ENCODE measurements around the gene CIITA. TPM values are rescaled to one million over a fixed set of nuclear protein-coding genes. Genes with fewer than 3 reads are reported as not detected.

CIITA gene
- polyA plus RNA-seq, 1 donor (not counting 4 experiments of a cell fraction or from before 2014, with no cell fraction given), result 0.05 TPM

- no peak for TF ChIP-seq CTCF (optimal IDR thresholded peaks at IDR 0.05 in 1 of 3, IDR thresholded peaks at IDR 0.05 in 1 of 3, conservative IDR thresholded peaks at IDR 0.05 in 1 of 3; ENCODE audit: extremely low read depth in 1 of 3, insufficient read depth in 2 of 3, low read length in 3 of 3)
- no peak for TF ChIP-seq EZH2 (IDR thresholded peaks at IDR 0.05; ENCODE audit: low read length)
- peaks cover 5% of the 10 kb centered on the region for H3K9me1 ChIP-seq (ENCODE audit: control insufficient read depth, extremely low read depth, insufficient read depth, low read length)
- no peak overlapping the region for H2AFZ ChIP-seq (ENCODE audit: control insufficient read depth, low read length)
- H3K27ac ChIP-seq (ENCODE audit: control insufficient read depth, insufficient read depth, low read length), result no peak overlapping the region
- H3K27me3 ChIP-seq (ENCODE audit: control insufficient read depth, extremely low read depth, insufficient read depth, low read length), result no peaks in the 10 kb centered on the region
- H3K9me3 ChIP-seq (ENCODE audit: control insufficient read depth, low read depth, low read length), result no peaks in the 10 kb centered on the region
- peaks cover 10 to 27% of the 10 kb centered on the region in 2 experiments for H3K36me3 ChIP-seq (ENCODE audit: control insufficient read depth in 2 of 2, extremely low read depth in 1 of 2, insufficient read depth in 2 of 2, low read length in 2 of 2)
- peak overlapping the region in 1 of 3 experiments; percentile 5 for H3K4me3 ChIP-seq (ENCODE audit: control insufficient read depth in 2 of 3, extremely low read depth in 1 of 3, insufficient read depth in 2 of 3, low read depth in 1 of 3, low read length in 3 of 3)
- H3K79me2 ChIP-seq (ENCODE audit: control insufficient read depth, insufficient read depth, low read length), result peaks cover 77% of the 10 kb centered on the region
- peaks cover 33% of the 10 kb centered on the region for H3K4me1 ChIP-seq (ENCODE audit: control insufficient read depth, extremely low read depth, insufficient read depth, low read length)
- peaks cover 33% of the 10 kb centered on the region for H4K20me1 ChIP-seq (ENCODE audit: control insufficient read depth, extremely low read depth, insufficient read depth, low read length)
- no peak for DNase-seq (ENCODE audit: low read depth, low spot score)
- peak overlapping the region; percentile 92 for H3K4me2 ChIP-seq (ENCODE audit: control insufficient read depth, extremely low read depth, insufficient read depth, low read depth, low read length)
- dilution Hi-C loops (cut with MboI; ENCODE audit: extremely low pct_ligation_motif_present, low sequenced_read_pairs), result no loop called here
- FAIRE-seq, result no peak
- H3K9ac ChIP-seq (ENCODE audit: control insufficient read depth, extremely low read depth, insufficient read depth, low read length), result no peak overlapping the region
These were observed 61.3 kb downstream of the CIITA start for GRCh38 chr16:10938321-10938720.

DNA sequence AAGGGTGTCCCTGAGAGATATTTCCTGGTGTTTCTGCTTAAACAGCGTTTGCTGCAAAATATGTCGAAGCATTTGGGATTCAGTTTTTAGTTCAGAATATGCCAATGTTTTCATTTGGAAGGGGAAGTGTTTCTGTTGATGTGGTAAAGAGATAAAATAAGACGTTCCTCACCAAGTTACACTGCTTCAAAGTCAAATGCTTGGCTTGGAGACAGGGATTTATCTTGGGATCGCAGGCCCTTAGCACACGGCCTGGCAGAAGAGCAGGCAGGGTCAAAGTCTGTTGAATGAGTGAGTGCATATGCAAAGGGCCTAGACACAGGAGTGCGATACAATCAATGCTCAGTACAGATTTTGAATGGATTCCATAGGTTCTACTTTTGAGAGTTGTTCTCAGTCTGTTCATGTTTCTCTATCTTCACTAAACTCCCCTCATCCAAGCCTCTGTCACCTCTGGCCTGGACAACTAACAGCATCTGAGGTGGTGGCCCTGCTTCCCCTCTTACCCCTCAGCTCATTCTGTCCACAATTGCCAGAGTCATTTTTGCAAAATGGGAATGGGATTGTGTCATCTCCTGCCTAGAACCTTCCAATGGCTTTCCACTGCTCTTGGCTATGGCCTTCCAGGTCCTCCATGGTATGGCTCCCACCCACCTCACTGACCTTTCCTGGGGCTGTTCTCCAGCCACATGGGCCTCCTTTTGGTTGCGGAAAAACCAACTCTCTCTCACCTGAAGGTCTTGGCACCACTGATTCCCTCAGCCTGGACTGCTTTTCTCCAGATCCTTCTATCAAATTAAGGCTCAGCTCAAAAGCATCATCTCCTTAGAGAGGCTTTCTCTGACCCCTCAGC is 62.0 kb downstream of the CIITA start:
- no peak for DNase-seq (ENCODE audit: low read depth, low spot score)
- Histone ChIP-seq H3K27me3 (ENCODE audit: control insufficient read depth, extremely low read depth, insufficient read depth, low read length) (no peaks in the 10 kb centered on the region), H3K4me1 (ENCODE audit: control insufficient read depth, extremely low read depth, insufficient read depth, low read length) (peaks cover 39% of the 10 kb centered on the region), H3K79me2 (ENCODE audit: control insufficient read depth, insufficient read depth, low read length) (peaks cover 70% of the 10 kb centered on the region), H3K27ac (ENCODE audit: control insufficient read depth, insufficient read depth, low read length) (no peak overlapping the region), H3K9ac (ENCODE audit: control insufficient read depth, extremely low read depth, insufficient read depth, low read length) (no peak overlapping the region), H3K9me3 (ENCODE audit: control insufficient read depth, low read depth, low read length) (no peaks in the 10 kb centered on the region), H3K9me1 (ENCODE audit: control insufficient read depth, extremely low read depth, insufficient read depth, low read length) (peaks cover 5% of the 10 kb centered on the region), H3K4me2 (ENCODE audit: control insufficient read depth, extremely low read depth, insufficient read depth, low read depth, low read length) (peak overlapping the region; percentile 92), H2AFZ (ENCODE audit: control insufficient read depth, low read length) (no peak overlapping the region), H4K20me1 (ENCODE audit: control insufficient read depth, extremely low read depth, insufficient read depth, low read length) (peaks cover 31% of the 10 kb centered on the region), H3K4me3 (ENCODE audit: control insufficient read depth in 2 of 3, extremely low read depth in 1 of 3, insufficient read depth in 2 of 3, low read depth in 1 of 3, low read length in 3 of 3) (peak overlapping the region in 1 of 3 experiments; percentile 80), H3K36me3 (ENCODE audit: control insufficient read depth in 2 of 2, extremely low read depth in 1 of 2, insufficient read depth in 2 of 2, low read length in 2 of 2) (peaks cover 8 to 27% of the 10 kb centered on the region in 2 experiments)
- TF ChIP-seq CTCF (optimal IDR thresholded peaks at IDR 0.05 in 1 of 3, IDR thresholded peaks at IDR 0.05 in 1 of 3, conservative IDR thresholded peaks at IDR 0.05 in 1 of 3; ENCODE audit: extremely low read depth in 1 of 3, insufficient read depth in 2 of 3, low read length in 3 of 3), result no peak
- TF ChIP-seq EZH2 (IDR thresholded peaks at IDR 0.05; ENCODE audit: low read length), result no peak
- dilution Hi-C loops (cut with MboI; ENCODE audit: extremely low pct_ligation_motif_present, low sequenced_read_pairs), result no loop called here
- FAIRE-seq, result no peak

Data from keratinocyte (primary cell).